Stomach (tissue), 4 donors: ENCODE data around the gene SIRT4.

ENCODE experiments used
- EP300 ChIP-seq: sonication (generic); formaldehyde crosslinking; IDR thresholded peaks from one replicate; pipeline ENCODE4 v1.6.1; 2017; ENCODE audit warnings: antibody characterized with exemption
- TF ChIP-seq, protein P1 (sequence below), 7 experiments: fragments of 450-650 bp in 4 of 7; fragments of 200-600 bp in 3 of 7; sonication (generic) in 3 of 7; IDR thresholded peaks; one replicate each; pipeline ENCODE4 v1.5.1; 2016 to 2019; ENCODE audit warnings: antibody characterized with exemption in 7 of 7, control low read depth in 2 of 7, mild to moderate bottlenecking in 1 of 7

DNA sequence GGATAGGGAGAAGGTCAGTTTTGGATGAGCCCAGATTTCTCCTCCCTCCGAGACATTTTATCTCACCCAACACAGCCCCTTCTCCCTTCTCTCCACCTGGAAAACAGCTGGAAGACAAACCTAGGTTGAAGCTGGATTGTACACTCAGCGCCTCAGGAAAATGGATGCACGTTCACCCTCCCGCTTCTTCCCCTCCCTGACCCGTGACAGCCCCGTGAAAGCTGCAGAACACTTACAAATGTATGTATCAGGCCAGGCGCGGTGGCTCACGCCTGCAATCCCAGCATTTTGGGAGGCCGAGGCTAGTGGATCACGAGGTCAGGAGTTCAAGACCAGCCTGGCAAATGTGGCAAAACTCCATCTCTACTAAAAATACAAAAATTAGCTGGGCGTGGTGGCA is 14.6 kb upstream of the SIRT4 start:
- TF ChIP-seq, protein P1, sequence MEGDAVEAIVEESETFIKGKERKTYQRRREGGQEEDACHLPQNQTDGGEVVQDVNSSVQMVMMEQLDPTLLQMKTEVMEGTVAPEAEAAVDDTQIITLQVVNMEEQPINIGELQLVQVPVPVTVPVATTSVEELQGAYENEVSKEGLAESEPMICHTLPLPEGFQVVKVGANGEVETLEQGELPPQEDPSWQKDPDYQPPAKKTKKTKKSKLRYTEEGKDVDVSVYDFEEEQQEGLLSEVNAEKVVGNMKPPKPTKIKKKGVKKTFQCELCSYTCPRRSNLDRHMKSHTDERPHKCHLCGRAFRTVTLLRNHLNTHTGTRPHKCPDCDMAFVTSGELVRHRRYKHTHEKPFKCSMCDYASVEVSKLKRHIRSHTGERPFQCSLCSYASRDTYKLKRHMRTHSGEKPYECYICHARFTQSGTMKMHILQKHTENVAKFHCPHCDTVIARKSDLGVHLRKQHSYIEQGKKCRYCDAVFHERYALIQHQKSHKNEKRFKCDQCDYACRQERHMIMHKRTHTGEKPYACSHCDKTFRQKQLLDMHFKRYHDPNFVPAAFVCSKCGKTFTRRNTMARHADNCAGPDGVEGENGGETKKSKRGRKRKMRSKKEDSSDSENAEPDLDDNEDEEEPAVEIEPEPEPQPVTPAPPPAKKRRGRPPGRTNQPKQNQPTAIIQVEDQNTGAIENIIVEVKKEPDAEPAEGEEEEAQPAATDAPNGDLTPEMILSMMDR (IDR thresholded peaks at IDR 0.05) = no peak
- no peak for TF ChIP-seq EP300
